K562 (cell line): Measurements from ENCODE around the gene HBQ1. TPM values are rescaled to one million over a fixed set of nuclear protein-coding genes. Genes with fewer than 3 reads are reported as not detected.

Experiments
- ARHGAP35 ChIP-seq: fragments of 450-650 bp; IDR thresholded peaks from 2 replicates; pipeline ENCODE4 v1.6.1; 2018; ENCODE audit not compliant: partially characterized antibody
- ARNT ChIP-seq, 2 experiments: fragments of 450-650 bp; IDR thresholded peaks; 2 replicates each; pipeline ENCODE4 v1.6.1; 2016; ENCODE audit warnings: mild to moderate bottlenecking in 1 of 2
- BCOR ChIP-seq: fragments of 450-650 bp; IDR thresholded peaks from 2 replicates; pipeline ENCODE4 v1.6.1; 2016
- CBX5 ChIP-seq: IDR thresholded peaks from 2 replicates; pipeline ENCODE4 v1.6.1; 2014; ENCODE audit warnings: low read depth, borderline replicate concordance
- CHCHD3 ChIP-seq: fragments of 250-450 bp; sonication (Bioruptor Pico); IDR thresholded peaks from 2 replicates; pipeline ENCODE4 v2.1.2; 2022; ENCODE audit warnings: mild to moderate bottlenecking
- FOXK1 ChIP-seq: sonication (generic); formaldehyde crosslinking; IDR thresholded peaks from 2 replicates; pipeline ENCODE4 v1.8.0; 2022; ENCODE audit warnings: missing genetic modification reagents, mild to moderate bottlenecking, borderline replicate concordance
- FOXM1 ChIP-seq, 2 experiments: fragments of 450-650 bp in 1 of 2; sonication (generic) in 1 of 2; formaldehyde crosslinking in 1 of 2; IDR thresholded peaks; 2 replicates each; pipeline versions ENCODE4 v1.6.1 to v1.9.0; 2017 to 2022; ENCODE audit warnings: low read depth in 2 of 2, mild to moderate bottlenecking in 2 of 2, missing genetic modification reagents in 1 of 2, moderate library complexity in 1 of 2
- GABPB1 ChIP-seq: sonication (generic); formaldehyde crosslinking; IDR thresholded peaks from 2 replicates; pipeline ENCODE4 v1.8.0; 2022; ENCODE audit warnings: mild to moderate bottlenecking, missing genetic modification reagents
- GABPB2 ChIP-seq: fragments of 250-450 bp; sonication (Bioruptor Pico); conservative IDR thresholded peaks from 2 replicates; pipeline ENCODE4 v1.5.1; 2021; ENCODE audit warnings: mild to moderate bottlenecking
- HLTF ChIP-seq: fragments of 450-650 bp; IDR thresholded peaks from 2 replicates; pipeline ENCODE4 v1.6.1; 2016
- MCM7 ChIP-seq, 2 experiments: fragments of 450-650 bp; IDR thresholded peaks; 2 replicates each; pipeline ENCODE4 v1.6.1; 2016 to 2018
- MEF2D ChIP-seq: conservative IDR thresholded peaks from 2 replicates; pipeline ENCODE4 v1.6.1; 2016; ENCODE audit warnings: low read depth, missing genetic modification characterization, missing compliant biosample characterization
- NBN ChIP-seq: fragments of 450-650 bp; IDR thresholded peaks from 2 replicates; pipeline ENCODE4 v1.6.1; 2016; ENCODE audit warnings: low read depth, mild to moderate bottlenecking
- NFRKB ChIP-seq: fragments of 450-650 bp; IDR thresholded peaks from 2 replicates; pipeline ENCODE4 v1.6.1; 2016; ENCODE audit warnings: low read depth
- RBM34 ChIP-seq: fragments of 200-400 bp; formaldehyde crosslinking; IDR thresholded peaks from 2 replicates; pipeline ENCODE4 v1.6.1; 2018; ENCODE audit warnings: low read length, borderline replicate concordance; ENCODE audit not compliant: insufficient read depth
- SMARCE1 ChIP-seq: fragments of 450-650 bp; IDR thresholded peaks from 2 replicates; pipeline ENCODE4 v1.7.1; 2016; ENCODE audit warnings: mild to moderate bottlenecking
- U2AF1 ChIP-seq: fragments of 200-400 bp; formaldehyde crosslinking; optimal IDR thresholded peaks from 2 replicates; pipeline ENCODE3; 2017; ENCODE audit warnings: mild to moderate bottlenecking, low read depth, low read length, moderate library complexity
- XRCC4 ChIP-seq: IDR thresholded peaks from one replicate; pipeline ENCODE4 v1.6.1; 2011; ENCODE audit not compliant: insufficient read depth, insufficient read length; ENCODE audit errors: extremely low read depth
- ZC3H8 ChIP-seq: fragments of 450-650 bp; IDR thresholded peaks from 2 replicates; pipeline ENCODE4 v1.6.1; 2017
- ZKSCAN1 ChIP-seq: fragments of 150-350 bp; IDR thresholded peaks from 2 replicates; pipeline ENCODE4 v1.6.1; 2016; ENCODE audit warnings: low read depth, low read length
- ZNF175 ChIP-seq: fragments of 200-800 bp; sonication (Bioruptor generic); IDR thresholded peaks from 2 replicates; pipeline ENCODE4 v1.6.1; 2016; ENCODE audit warnings: low read depth, mild to moderate bottlenecking, missing genetic modification characterization, missing compliant biosample characterization
- ZNF384 ChIP-seq: IDR thresholded peaks from 2 replicates; pipeline ENCODE4 v1.6.1; 2012; ENCODE audit warnings: low read depth, low read length, improper control_type of control experiment
- ZNF695 ChIP-seq: fragments of 450-650 bp; formaldehyde crosslinking; IDR thresholded peaks from 2 replicates; pipeline ENCODE4 v1.4.0; 2020; ENCODE audit warnings: mild to moderate bottlenecking, moderate library complexity
- ZNF717 ChIP-seq: fragments of 250-450 bp; sonication (Bioruptor Pico); IDR thresholded peaks from 2 replicates; pipeline ENCODE4 v1.5.0; 2021
- ZNF785 ChIP-seq: fragments of 250-450 bp; sonication (Bioruptor Pico); IDR thresholded peaks from 2 replicates; pipeline ENCODE4 v1.4.0; 2020; ENCODE audit warnings: mild to moderate bottlenecking
- polyA plus RNA-seq, 8 experiments: library from polyadenylated mRNA; depleted of rRNA in 4 of 8; stranded (reverse) in 5 of 8; unstranded in 3 of 8; fragments of >200 nt; fragmentation: Nextera tagmentation in 2 of 8; fragmentation: Illumina TruSeq in 1 of 8; extraction: Ambion mirVana in 2 of 8; extraction: Trizol in 1 of 8; gene quantifications; 2 replicates each; pipeline versions ENCODE4 v1.2.1 to v1.2.3, GENCODE V29; 2011 to 2014; ENCODE audit warnings: inconsistent platforms in 1 of 8, missing spikeins in 1 of 8
- total RNA-seq, 7 experiments: library from RNA; depleted of rRNA in 6 of 7; stranded (reverse); fragments of >200 nt in 6 of 7; fragmentation: Illumina TruSeq in 2 of 7; extraction: Trizol in 2 of 7; gene quantifications; 2 replicates each; pipeline versions ENCODE4 v1.2.1 to v1.2.3, GENCODE V29; 2011 to 2021; ENCODE audit warnings: low replicate concordance in 1 of 7
- TF ChIP-seq, protein P1 (sequence below), 2 experiments: fragments of 450-650 bp; IDR thresholded peaks; 2 replicates each; pipeline ENCODE4 v1.6.1; 2016
- TF ChIP-seq, protein P2 (sequence below): fragments of 450-650 bp; IDR thresholded peaks from 2 replicates; pipeline ENCODE4 v1.6.1; 2016
- TF ChIP-seq, protein P3 (sequence below): fragments of 150-350 bp; conservative IDR thresholded peaks from 2 replicates; pipeline ENCODE4 v1.6.1; 2014; ENCODE audit warnings: low read length

The HBQ1 gene
- total and polyA plus RNA-seq, 9 of the 15 experiments (the other 6 are each of a cell fraction or from before 2014, with no cell fraction given), result 2.3 to 190 (median 19.8) TPM

DNA sequence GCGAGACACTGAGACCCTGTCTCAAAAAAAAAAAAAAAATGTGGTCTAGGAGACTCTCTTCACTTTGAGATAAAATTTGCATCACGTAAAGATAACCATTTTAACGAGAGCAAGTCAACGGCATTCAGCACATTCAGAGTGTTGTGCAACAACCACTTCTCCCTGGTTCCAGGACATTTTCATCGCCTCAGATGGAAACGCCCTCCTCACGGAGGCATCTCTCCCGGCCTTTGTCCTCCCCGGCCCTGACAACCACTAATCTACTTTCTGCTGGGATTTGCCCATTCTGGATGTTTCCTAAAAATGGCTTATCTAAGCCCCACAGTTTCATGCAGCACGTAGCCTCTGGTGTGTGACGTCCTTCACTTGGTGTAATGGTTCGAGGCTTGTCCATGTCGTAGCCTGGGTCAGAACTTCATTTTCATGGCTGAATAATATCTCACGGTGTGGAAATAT, 35.4 kb upstream of the HBQ1 start (continued):
- no peak for TF ChIP-seq HLTF
- TF ChIP-seq MEF2D, result peak; percentile 38; the same call in 1 of the 2 replicates
- no peak for TF ChIP-seq MCM7 (IDR thresholded peaks at IDR 0.05)
- no peak for TF ChIP-seq XRCC4
- peak; percentile 28; the same call in 1 of the 2 replicates for TF ChIP-seq FOXM1 (IDR thresholded peaks at IDR 0.05; ENCODE audit: low read depth)
- no peak for TF ChIP-seq FOXM1 (CRISPR knock-in tag; IDR thresholded peaks at IDR 0.05; ENCODE audit: low read depth)
- TF ChIP-seq ZKSCAN1, result no peak
- peak; percentile 55; the same call in 1 of the 2 replicates for TF ChIP-seq SMARCE1
- TF ChIP-seq, protein P1, sequence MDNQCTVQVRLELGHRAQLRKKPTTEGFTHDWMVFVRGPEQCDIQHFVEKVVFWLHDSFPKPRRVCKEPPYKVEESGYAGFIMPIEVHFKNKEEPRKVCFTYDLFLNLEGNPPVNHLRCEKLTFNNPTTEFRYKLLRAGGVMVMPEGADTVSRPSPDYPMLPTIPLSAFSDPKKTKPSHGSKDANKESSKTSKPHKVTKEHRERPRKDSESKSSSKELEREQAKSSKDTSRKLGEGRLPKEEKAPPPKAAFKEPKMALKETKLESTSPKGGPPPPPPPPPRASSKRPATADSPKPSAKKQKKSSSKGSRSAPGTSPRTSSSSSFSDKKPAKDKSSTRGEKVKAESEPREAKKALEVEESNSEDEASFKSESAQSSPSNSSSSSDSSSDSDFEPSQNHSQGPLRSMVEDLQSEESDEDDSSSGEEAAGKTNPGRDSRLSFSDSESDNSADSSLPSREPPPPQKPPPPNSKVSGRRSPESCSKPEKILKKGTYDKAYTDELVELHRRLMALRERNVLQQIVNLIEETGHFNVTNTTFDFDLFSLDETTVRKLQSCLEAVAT (IDR thresholded peaks at IDR 0.05), result 0 out of 4 replicates have a peak, but pooled peaks of 1 of the 2 experiments have one; percentile 17
- TF ChIP-seq, protein P2, sequence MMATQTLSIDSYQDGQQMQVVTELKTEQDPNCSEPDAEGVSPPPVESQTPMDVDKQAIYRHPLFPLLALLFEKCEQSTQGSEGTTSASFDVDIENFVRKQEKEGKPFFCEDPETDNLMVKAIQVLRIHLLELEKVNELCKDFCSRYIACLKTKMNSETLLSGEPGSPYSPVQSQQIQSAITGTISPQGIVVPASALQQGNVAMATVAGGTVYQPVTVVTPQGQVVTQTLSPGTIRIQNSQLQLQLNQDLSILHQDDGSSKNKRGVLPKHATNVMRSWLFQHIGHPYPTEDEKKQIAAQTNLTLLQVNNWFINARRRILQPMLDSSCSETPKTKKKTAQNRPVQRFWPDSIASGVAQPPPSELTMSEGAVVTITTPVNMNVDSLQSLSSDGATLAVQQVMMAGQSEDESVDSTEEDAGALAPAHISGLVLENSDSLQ, result peak; percentile 41; the same call in 1 of the 2 replicates
- no peak; the same call in 1 of the 2 replicates for TF ChIP-seq NFRKB
- TF ChIP-seq FOXK1 (CRISPR knock-in tag), result no peak
- no peak for TF ChIP-seq GABPB1 (CRISPR knock-in tag)
- TF ChIP-seq, protein P3, sequence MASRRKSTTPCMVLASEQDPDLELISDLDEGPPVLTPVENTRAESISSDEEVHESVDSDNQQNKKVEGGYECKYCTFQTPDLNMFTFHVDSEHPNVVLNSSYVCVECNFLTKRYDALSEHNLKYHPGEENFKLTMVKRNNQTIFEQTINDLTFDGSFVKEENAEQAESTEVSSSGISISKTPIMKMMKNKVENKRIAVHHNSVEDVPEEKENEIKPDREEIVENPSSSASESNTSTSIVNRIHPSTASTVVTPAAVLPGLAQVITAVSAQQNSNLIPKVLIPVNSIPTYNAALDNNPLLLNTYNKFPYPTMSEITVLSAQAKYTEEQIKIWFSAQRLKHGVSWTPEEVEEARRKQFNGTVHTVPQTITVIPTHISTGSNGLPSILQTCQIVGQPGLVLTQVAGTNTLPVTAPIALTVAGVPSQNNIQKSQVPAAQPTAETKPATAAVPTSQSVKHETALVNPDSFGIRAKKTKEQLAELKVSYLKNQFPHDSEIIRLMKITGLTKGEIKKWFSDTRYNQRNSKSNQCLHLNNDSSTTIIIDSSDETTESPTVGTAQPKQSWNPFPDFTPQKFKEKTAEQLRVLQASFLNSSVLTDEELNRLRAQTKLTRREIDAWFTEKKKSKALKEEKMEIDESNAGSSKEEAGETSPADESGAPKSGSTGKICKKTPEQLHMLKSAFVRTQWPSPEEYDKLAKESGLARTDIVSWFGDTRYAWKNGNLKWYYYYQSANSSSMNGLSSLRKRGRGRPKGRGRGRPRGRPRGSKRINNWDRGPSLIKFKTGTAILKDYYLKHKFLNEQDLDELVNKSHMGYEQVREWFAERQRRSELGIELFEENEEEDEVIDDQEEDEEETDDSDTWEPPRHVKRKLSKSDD, result no peak
- no peak for TF ChIP-seq ZNF175
- no peak for TF ChIP-seq U2AF1
- TF ChIP-seq ZNF384, result 0 out of 2 replicates have a peak, but pooled peaks have one; percentile 21
- no peak for TF ChIP-seq ZNF785 (CRISPR knock-in tag)
- TF ChIP-seq CHCHD3 (CRISPR knock-in tag), result no peak
- no peak for TF ChIP-seq ZNF695
- TF ChIP-seq ZC3H8, result no peak
- TF ChIP-seq CBX5, result no peak
- TF ChIP-seq BCOR, result peak; percentile 70; the same call in 1 of the 2 replicates
- TF ChIP-seq RBM34, result no peak
- peak; percentile 64; the same call in 1 of the 2 replicates for TF ChIP-seq NBN
- no peak for TF ChIP-seq ZNF717 (CRISPR knock-in tag)
- TF ChIP-seq GABPB2 (CRISPR knock-in tag), result no peak
- peak; percentile 26 to 73; a peak in 1 of 4 replicates for TF ChIP-seq ARNT (IDR thresholded peaks at IDR 0.05)
- TF ChIP-seq ARHGAP35, result no peak
